ENCODE data around the gene UGT1A6.

The UGT1A6 gene

DNA sequence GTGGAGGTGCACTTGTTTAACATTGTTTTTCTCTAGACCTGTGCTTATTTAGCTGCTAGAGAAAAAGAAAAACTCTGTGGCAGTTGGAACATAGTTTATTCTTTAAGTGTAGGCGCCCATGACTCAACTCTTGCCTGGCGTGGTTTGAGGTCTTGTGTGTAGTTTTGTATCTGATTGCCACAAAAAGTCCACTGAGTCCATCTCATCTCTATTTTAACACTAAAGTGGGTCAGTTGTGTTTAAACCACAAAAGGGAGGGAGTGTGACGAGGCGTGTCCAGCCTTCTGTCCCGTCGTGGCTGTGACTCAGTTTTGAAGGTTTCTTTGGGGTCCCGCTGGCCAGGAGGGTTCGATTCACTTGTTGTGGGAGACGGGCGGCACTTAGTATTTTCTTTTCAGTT, 36.2 kb upstream of the UGT1A6 start:
- TF ChIP-seq, protein P1, sequence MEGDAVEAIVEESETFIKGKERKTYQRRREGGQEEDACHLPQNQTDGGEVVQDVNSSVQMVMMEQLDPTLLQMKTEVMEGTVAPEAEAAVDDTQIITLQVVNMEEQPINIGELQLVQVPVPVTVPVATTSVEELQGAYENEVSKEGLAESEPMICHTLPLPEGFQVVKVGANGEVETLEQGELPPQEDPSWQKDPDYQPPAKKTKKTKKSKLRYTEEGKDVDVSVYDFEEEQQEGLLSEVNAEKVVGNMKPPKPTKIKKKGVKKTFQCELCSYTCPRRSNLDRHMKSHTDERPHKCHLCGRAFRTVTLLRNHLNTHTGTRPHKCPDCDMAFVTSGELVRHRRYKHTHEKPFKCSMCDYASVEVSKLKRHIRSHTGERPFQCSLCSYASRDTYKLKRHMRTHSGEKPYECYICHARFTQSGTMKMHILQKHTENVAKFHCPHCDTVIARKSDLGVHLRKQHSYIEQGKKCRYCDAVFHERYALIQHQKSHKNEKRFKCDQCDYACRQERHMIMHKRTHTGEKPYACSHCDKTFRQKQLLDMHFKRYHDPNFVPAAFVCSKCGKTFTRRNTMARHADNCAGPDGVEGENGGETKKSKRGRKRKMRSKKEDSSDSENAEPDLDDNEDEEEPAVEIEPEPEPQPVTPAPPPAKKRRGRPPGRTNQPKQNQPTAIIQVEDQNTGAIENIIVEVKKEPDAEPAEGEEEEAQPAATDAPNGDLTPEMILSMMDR (IDR thresholded peaks at IDR 0.05; ENCODE audit: low read depth, low read length) = no peak
- no peak for DNase-seq (ENCODE audit: low read depth in 2 of 2)
- H3K4me3 ChIP-seq (replicated peaks in 1 of 2; ENCODE audit: low read depth in 2 of 2, low read length in 2 of 2) = no peak overlapping the region

- H3K4me3 ChIP-seq (replicated peaks in 1 of 2; ENCODE audit: low read depth in 2 of 2, low read length in 2 of 2) = no peak overlapping the region
- TF ChIP-seq, protein P1 (IDR thresholded peaks at IDR 0.05; ENCODE audit: low read depth, low read length) = no peak
- no peak for DNase-seq (ENCODE audit: low read depth in 2 of 2)
These were observed 34.1 kb upstream of the UGT1A6 start for GRCh38 chr2:233658610-233659009.

DNA sequence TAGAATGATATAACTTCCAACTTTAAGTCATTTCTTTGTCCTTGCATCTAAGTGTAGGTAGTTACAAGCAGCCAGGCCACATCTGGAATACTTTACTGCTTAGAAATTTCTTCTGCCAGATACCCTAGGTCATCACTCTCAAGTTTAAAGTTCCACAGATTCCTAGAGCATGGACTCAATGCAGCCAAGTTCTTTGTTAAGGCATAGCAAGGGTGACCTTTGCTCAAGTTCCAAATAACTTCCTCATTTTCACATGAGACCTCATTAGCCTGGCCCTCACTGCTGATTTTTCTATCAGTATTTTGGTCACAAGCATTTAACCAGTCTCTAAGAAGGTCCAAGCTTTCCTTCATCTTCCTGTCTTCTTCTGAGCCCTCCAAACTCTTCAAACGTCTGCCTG, 28.8 kb upstream of the UGT1A6 start:
- no peak for DNase-seq (ENCODE audit: low read depth in 2 of 2)
- H3K4me3 ChIP-seq (replicated peaks in 1 of 2; ENCODE audit: low read depth in 2 of 2, low read length in 2 of 2) = no peak overlapping the region
- TF ChIP-seq, protein P1 (IDR thresholded peaks at IDR 0.05; ENCODE audit: low read depth, low read length) = no peak

DNA sequence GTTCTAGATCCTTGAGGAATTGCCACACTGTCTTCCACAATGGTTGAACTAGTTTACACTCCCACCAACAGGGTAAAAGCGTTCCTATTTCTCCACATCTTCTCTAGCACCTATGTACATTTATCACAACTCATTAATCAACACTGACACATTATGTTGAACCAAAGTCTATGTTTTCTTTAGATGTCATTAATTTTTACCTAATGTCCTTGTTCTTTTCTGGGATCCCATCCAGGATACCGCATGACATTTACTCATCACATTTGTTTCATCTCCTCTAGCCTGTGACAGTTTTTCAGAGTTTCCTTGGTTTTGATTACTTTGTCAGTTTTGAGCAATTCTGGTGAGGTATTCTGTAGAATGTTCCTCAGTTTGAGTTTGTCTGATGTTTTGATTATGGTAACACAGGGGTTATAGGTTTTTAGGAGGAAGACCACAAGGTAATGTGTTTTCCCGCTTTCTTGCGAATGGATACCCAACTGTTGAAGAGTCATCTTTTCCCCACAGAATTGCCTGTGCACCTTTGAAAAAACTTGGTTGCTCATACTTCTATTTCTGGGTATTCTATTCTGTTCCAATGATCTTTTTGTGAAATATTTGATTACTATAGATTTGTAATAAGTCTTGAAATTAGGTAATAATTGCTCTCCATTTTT, 24.0 kb upstream of the UGT1A6 start:
- no peak for DNase-seq (ENCODE audit: low read depth in 2 of 2)

GRCh38 chr2:233671290-233672161, 21.2 kb upstream of the UGT1A6 start, which contains the start of gene UGT1A9:
Gene UGT1A9 (plus strand): TSS chr2:233671898. CDS start chr2:233671935, 37 bp downstream.
- DNase-seq (ENCODE audit: low read depth in 2 of 2) = no peak
- TF ChIP-seq, protein P1 (IDR thresholded peaks at IDR 0.05; ENCODE audit: low read depth, low read length) = no peak
- no peak within 1 kb of the TSS for H3K4me3 ChIP-seq (replicated peaks in 1 of 2; ENCODE audit: low read depth in 2 of 2, low read length in 2 of 2)

More for the DNA sequence above, 24.0 kb upstream of the UGT1A6 start:
- TF ChIP-seq, protein P1 (IDR thresholded peaks at IDR 0.05; ENCODE audit: low read depth, low read length) = no peak
- H3K4me3 ChIP-seq (replicated peaks in 1 of 2; ENCODE audit: low read depth in 2 of 2, low read length in 2 of 2) = no peak overlapping the region

- TF ChIP-seq, protein P1 (IDR thresholded peaks at IDR 0.05; ENCODE audit: low read depth, low read length) = no peak
- no peak overlapping the region for H3K4me3 ChIP-seq (replicated peaks in 1 of 2; ENCODE audit: low read depth in 2 of 2, low read length in 2 of 2)
- no peak for DNase-seq (ENCODE audit: low read depth in 2 of 2)
These were observed 19.8 kb upstream of the UGT1A6 start for GRCh38 chr2:233672886-233673285.

Measured in cardiac fibroblast (primary cell).